IPS-15b (cell line): ENCODE data around the gene PTGER1.

ENCODE experiments used
- H3K27me3 ChIP-seq: one replicate; pipeline ENCODE4 v1.6.1; 2013; ENCODE audit warnings: low read length; ENCODE audit not compliant: control insufficient read depth, insufficient read depth
- H3K36me3 ChIP-seq: one replicate; pipeline ENCODE4 v1.6.1; 2013; ENCODE audit warnings: low read length; ENCODE audit not compliant: control insufficient read depth, insufficient read depth
- H3K4me1 ChIP-seq: one replicate; pipeline ENCODE4 v1.6.1; 2013; ENCODE audit warnings: mild to moderate bottlenecking, low read length; ENCODE audit not compliant: control insufficient read depth, insufficient read depth
- H3K4me3 ChIP-seq: one replicate; pipeline ENCODE4 v1.5.1; 2013; ENCODE audit warnings: low read depth, low read length
- H3K9ac ChIP-seq: one replicate; pipeline ENCODE4 v1.6.1; 2013; ENCODE audit warnings: low read depth, mild to moderate bottlenecking, low read length
- H3K9me3 ChIP-seq: one replicate; pipeline ENCODE4 v1.6.1; 2013; ENCODE audit warnings: mild to moderate bottlenecking, low read length; ENCODE audit not compliant: control insufficient read depth, insufficient read depth

Gene PTGER1

DNA sequence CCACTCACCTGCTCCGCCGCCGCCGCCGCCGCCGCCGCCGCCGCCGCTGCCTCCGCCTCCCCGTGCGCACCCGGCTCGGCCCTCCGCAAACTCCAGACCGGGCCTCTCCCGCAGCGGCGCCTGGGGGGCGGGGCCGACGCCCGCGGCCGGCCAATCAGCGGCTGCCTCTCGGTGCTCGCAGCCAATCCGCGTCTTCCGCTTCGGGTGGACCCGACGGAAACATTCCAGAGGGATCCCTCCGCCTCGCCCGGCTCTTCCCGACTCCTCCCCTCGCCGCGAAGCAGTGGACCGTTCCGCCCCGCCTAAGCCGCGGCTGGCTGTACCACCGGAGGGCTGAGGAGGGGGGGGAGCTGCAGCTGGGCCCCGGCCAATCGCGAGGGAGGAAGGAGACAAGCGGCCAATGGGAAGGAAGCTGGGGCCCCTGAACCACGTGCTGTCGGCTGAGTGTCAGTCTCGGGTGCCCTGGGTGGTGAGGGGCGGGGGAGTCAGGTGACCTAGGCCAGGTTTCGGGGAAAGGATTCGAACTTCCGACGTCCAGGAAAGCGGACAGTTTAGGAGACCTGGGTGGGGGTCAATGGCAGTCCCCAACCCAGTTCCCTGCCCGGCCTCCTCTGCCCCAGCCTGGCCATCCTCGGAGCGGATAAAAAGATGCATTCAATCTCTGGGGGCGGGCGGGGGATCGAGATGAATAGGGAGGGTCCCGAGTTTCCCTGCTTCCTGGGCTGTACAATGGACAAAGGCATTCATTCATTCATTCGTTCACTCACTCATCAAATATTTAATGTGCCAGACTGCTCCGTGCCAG is 21.1 kb upstream of the PTGER1 start, which contains the start of gene GIPC1:
GIPC1 (minus strand) TSS at position 99 of the 805 bp plus-strand sequence. CDS start 13,151 bp downstream, outside the sequence.
- H3K9me3 ChIP-seq: no peaks in the 10 kb centered on the region
- peak within 1 kb of the TSS; percentile 70 for H3K4me3 ChIP-seq
- peaks cover 9% of the 10 kb centered on the region for H3K36me3 ChIP-seq
- no peaks in the 10 kb centered on the region for H3K27me3 ChIP-seq
- H3K9ac ChIP-seq: no peak within 1 kb of the TSS
- H3K4me1 ChIP-seq: peaks cover 5% of the 10 kb centered on the region

DNA sequence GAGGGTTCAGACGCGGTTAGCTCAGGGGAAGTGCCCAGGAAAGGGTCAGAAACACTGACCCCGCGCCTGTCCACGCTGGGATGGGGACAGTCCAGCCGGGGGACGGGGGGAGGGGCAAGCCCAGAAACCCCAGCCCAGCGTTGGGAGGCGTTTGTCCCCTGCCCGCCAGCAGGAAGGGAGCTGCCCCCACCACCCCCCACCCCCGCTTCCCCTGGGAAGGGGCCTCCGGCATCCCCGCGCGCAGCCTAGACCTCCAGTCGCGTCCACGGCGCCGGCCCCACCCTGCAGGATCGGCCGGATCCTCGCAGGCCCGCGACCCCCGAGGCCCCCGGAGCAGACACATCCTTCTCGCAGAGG is 20.5 kb upstream of the PTGER1 start:
- Histone ChIP-seq H3K4me3 (peak overlapping the region; percentile 70), H3K9me3 (no peaks in the 10 kb centered on the region), H3K36me3 (peaks cover 9% of the 10 kb centered on the region), H3K4me1 (peaks cover 5% of the 10 kb centered on the region), H3K9ac (no peak overlapping the region), H3K27me3 (no peaks in the 10 kb centered on the region)

GRCh38 chr19:14494910-14495671 is 19.9 kb upstream of the PTGER1 start:
- Histone ChIP-seq H3K4me3 (peak overlapping the region; percentile 70), H3K9me3 (no peaks in the 10 kb centered on the region), H3K27me3 (no peaks in the 10 kb centered on the region), H3K36me3 (peaks cover 9% of the 10 kb centered on the region), H3K9ac (no peak overlapping the region), H3K4me1 (peaks cover 5% of the 10 kb centered on the region)

DNA sequence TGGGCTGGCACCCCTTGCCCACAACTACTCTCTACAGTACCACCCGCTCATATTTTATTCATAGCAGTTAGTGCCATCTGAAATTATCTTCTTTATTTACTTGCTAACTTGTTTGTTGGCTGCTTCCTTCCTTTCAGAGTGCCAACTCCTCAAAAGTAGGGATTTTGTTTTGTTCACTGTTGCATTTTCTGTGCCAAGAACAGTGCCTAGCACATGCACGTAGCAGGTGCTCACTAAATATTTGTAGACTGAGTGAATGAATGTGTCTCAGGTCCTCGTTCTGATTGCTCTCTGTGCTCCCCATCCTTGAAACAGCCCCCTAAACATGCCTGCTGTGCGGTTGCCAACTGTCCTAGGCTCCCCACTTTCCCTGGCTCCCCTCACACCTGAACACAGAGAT is 19.3 kb upstream of the PTGER1 start:
- Histone ChIP-seq H3K9ac (no peak overlapping the region), H3K4me1 (peaks cover 5% of the 10 kb centered on the region), H3K9me3 (no peaks in the 10 kb centered on the region), H3K27me3 (no peaks in the 10 kb centered on the region), H3K4me3 (peak overlapping the region; percentile 70), H3K36me3 (peaks cover 9% of the 10 kb centered on the region)

DNA sequence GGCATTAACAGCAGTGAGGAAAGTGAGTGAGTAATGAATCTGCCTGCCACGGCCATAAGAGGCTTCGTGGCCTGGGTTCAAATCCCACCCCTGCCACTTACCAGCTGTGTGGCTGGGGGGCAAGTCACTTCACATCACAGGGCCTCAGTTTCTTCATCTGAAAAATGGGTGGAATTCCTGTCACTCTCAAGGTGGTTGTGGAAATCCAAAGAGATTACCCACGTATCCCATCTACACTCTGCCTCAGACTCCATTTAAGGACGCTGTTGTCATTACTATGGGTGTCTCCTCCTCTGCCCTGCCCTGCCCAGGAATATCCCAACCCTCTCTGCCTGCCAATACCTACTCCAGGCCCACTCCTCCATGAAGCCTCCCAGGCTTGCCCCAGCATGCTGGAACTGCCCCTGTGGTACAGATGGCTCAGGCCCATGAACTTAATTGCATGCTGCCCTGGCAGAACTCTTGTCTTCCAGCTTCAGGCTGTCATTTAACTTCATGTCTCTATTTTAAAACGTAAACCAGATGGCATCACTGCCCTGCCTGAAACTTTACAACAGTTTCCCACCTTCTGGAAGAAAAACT is 17.7 kb upstream of the PTGER1 start:
- Histone ChIP-seq H3K9me3 (no peaks in the 10 kb centered on the region), H3K36me3 (peaks cover 9% of the 10 kb centered on the region), H3K4me3 (no peak overlapping the region), H3K9ac (no peak overlapping the region), H3K27me3 (no peaks in the 10 kb centered on the region), H3K4me1 (peaks cover 5% of the 10 kb centered on the region)

- Histone ChIP-seq H3K9me3 (no peaks in the 10 kb centered on the region), H3K36me3 (peaks cover 9% of the 10 kb centered on the region), H3K9ac (no peak overlapping the region), H3K4me3 (no peak overlapping the region), H3K4me1 (no peaks in the 10 kb centered on the region), H3K27me3 (no peaks in the 10 kb centered on the region)
These were observed 12.4 kb upstream of the PTGER1 start for GRCh38 chr19:14487370-14488125.

DNA sequence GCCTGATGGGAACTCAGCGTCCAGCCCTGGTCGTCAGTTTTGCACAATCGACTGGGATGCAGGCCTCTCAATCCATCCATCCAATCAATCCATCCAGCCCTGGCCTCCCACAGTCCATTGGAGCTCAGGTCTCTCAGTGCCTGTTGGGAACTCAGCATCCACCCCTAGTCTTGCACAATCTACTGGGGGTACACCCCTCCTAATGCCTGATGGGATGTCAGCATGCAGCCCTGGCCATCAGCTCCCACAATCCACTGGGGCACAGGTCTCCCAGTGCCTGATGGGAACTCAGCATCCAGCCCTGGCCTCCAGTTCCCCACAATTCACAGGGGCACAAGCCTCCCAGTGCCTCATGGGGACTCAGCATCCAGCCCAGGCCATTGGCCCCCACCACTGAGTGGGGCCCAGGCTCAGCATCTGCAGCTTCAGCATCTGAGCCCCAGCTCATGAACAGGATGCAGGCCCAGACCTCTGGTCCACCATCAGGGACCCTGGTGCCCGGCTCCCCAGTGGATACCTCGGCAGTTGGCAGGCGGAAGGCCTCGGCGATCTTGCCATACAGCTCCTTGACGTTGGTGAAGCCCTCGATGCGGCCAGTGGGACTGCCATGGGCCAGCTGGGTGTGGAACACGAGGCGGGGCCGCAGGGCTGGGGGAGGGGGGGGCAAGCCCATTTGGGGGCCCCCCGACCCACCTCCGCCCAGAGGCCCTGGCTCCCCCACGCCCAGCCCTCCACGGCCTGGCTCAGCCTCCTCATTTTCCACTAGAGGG is 7.2 kb upstream of the PTGER1 start:
- no peak overlapping the region for H3K9ac ChIP-seq
- H3K27me3 ChIP-seq: no peaks in the 10 kb centered on the region
- H3K9me3 ChIP-seq: no peaks in the 10 kb centered on the region
- no peaks in the 10 kb centered on the region for H3K4me1 ChIP-seq
- no peak overlapping the region for H3K4me3 ChIP-seq
- H3K36me3 ChIP-seq: peaks cover 32% of the 10 kb centered on the region

DNA sequence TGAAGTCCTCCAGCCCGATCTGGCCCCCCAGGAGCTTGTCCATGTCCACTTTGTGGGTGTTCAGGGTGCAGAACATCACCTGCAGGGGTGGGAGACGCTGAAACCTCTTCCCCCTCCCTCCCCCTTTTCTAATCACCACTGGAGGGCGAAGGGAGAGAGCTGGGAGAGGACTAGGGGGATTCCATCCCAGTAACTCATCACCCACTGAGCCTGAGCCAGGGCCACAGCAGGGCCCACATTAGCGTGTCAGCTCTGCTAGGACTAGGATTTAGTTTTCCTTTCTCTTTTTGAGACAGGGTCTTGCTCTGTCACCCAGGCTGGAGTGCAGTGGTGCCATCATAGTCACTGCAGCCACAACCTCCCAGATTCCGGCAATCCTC is 5.5 kb upstream of the PTGER1 start:
- Histone ChIP-seq H3K4me3 (no peak overlapping the region), H3K27me3 (no peaks in the 10 kb centered on the region), H3K9me3 (no peaks in the 10 kb centered on the region), H3K36me3 (peaks cover 32% of the 10 kb centered on the region), H3K4me1 (peaks cover 3% of the 10 kb centered on the region), H3K9ac (no peak overlapping the region)

- Histone ChIP-seq H3K36me3 (peaks cover 32% of the 10 kb centered on the region), H3K4me3 (peak overlapping the region; percentile 4), H3K9ac (no peak overlapping the region), H3K9me3 (no peaks in the 10 kb centered on the region), H3K27me3 (no peaks in the 10 kb centered on the region), H3K4me1 (peaks cover 3% of the 10 kb centered on the region)
These were observed 5.0 kb upstream of the PTGER1 start for GRCh38 chr19:14479975-14480699.

DNA sequence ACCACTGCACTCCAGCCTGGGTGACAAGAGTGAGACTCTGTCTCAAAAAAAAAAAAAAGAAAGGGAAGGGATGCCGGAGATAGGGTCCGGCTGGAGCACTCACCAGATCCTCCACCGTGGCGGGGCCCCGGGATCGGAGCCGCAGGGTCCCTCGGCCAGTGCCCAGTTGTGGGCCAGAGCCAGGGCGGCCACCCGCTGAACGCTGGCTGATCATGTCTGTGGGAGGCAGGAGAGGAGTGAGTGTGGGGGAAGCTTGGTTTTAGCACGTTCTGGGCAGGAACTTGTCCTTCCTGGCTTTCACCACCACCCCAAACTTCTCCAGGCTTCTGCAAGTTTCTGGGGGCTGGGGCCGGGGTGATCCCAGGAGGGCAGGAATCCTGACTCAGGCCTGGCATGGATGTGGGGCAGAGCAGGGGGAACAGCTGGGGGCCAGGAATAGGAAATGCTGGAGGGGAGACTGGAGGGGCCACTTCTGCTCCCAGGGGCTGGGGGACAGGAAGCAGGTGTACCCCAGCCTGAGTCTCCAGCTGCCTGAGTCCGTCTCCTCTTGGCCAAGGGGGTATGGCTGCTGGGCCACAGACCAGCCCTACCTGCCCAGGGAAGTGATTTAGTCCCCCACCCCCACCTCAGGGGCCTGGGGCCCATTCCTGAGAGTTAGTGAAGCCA is 4.3 kb upstream of the PTGER1 start:
- no peaks in the 10 kb centered on the region for H3K27me3 ChIP-seq
- peaks cover 32% of the 10 kb centered on the region for H3K36me3 ChIP-seq
- H3K4me1 ChIP-seq: peaks cover 3% of the 10 kb centered on the region
- H3K9ac ChIP-seq: no peak overlapping the region
- H3K4me3 ChIP-seq: no peak overlapping the region
- H3K9me3 ChIP-seq: no peaks in the 10 kb centered on the region
